Stimulated activated CD8-positive, alpha-beta memory T cell treated with anti-CD3 and anti-CD28 coated beads, Interleukin-7, amount 100 ng/mL, for 48 hours (primary cell): ENCODE data around the gene STK25.
A peak's percentile ranks its signal among the peaks of the same experiment; 100 is the strongest.

Experiments used
- DNase-seq, 2 donors: peaks; one replicate each; pipeline ENCODE4 v3.0.0-alpha.2; 2020; ENCODE audit warnings: low read depth in 1 of 2; ENCODE audit errors: extremely low read depth in 1 of 2

Gene STK25

GRCh38 chr2:241508240-241509154 lies at the start of gene STK25:
Gene STK25 (minus strand): TSS chr2:241508584. CDS start chr2:241508035, 549 bp downstream.
- DNase-seq = peak; percentile 97 to 98

DNA sequence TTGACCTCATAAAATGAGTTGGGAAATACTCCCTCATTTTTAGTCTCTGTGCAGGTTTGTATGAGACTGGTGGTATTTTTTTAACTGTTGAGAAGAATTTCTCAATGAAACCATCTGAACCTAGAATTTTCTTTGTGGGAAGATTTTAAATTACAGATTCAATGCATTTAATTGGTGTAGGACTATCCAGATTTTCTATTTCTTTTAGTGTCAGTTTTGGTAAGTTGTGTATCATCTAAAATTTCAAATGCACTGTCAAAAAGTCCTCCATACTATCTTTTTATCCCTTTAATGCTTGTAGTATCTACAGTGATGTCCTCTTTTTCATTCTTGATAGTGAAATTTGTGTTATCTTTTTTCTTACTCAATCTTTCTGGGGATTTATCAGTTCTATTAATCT lies 48.4 kb upstream of the STK25 start:
- DNase-seq = no peak

GRCh38 chr2:241555711-241556110 lies 47.3 kb upstream of the STK25 start:
- DNase-seq = no peak

- DNase-seq = no peak
These were observed 46.4 kb upstream of the STK25 start for GRCh38 chr2:241554610-241555322.

DNA sequence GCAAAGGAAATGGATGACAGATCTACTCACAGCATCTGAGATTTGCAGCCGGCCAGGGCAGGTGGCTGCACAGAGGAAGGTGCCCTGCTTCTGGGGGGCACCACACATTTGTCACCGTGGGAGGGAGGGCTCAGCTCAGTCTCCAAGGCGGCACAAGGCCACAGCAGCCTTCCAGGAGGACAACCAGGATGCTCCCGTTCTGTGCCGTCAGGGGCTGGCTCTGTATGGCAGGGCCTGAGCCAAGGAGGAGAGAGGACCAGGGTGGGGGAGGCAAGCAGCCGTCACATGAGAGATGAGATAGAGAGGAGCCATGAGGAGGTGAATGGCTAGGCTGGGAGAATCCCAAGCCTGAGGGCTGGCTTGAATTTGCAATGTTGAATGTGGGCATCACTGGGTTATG lies 45.6 kb upstream of the STK25 start:
- no peak for DNase-seq

GRCh38 chr2:241553512-241553830 lies 45.1 kb upstream of the STK25 start:
- no peak for DNase-seq

DNA sequence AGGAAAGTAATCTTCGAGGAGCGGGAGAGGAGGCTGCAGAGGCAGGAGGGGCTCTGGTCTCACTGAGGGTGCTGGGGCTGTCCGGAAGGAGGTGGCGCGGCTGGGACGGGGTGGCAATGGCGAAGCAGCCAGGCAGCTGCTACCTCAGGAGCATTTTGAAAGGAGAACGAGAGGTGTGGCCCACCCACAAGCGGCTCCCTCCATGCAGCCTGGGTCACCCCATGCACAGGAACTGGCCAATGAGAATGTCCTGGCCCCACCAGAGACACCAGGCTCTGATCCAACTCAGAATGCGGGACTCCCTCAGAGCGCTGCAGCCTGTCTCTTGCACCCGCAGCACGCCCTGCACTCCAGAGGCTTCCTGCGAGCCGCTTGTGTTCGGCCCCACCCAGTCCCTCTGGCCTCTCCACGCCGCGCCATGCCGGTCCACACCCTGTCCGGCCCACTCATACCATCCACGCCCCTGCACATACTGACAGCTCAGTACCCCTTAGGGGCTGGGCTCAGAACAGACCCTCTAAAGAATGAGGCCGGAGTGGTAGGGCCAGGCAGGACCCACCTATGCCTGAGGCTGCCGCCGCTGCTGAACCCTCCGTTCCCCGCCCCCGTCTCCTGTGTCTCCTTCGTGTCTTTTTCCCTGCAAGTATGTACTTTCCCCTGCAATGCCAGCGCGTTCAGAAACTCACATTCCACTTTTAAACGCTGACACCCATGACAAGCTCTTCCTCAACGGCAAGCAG lies 43.8 kb upstream of the STK25 start:
- DNase-seq = no peak

GRCh38 chr2:241551599-241551997 lies 43.2 kb upstream of the STK25 start:
- no peak for DNase-seq

- DNase-seq = no peak
These were observed 42.5 kb upstream of the STK25 start for GRCh38 chr2:241550616-241551580.

GRCh38 chr2:241548451-241548835 lies 40.1 kb upstream of the STK25 start:
- DNase-seq = no peak

DNA sequence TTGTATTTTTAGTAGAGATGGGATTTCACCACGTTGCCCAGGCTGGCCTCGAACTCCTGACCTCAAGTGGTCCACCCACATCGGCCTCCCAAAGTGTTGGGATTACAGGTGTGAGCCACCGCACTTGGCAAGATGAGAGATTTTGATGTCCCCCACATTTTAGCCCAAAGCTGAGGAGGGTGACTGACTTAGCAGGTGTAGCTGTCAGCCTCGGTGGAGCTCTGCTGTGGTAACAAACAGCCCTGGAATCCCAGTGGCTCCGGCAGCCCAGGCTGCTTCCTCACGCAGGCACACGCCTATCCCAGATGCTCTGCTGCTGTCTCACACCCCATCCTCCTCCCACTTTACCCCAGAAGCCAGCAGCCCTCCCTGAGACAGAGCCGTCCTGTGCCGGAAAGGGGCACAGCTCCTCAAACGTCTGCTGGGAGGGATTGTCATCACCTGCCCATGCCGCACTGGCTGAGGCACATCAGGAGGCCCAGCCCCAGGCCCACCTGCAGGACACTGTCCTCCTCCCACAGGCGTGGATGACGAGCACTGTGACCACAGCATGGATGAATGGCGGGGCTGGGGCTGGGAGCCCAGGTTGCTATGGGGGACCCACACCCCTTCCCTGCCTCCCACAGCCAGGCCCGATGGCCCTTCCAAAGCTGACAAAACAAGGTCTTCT lies 39.5 kb upstream of the STK25 start:
- no peak for DNase-seq

GRCh38 chr2:241546771-241547498 lies 38.6 kb upstream of the STK25 start:
- no peak for DNase-seq

DNA sequence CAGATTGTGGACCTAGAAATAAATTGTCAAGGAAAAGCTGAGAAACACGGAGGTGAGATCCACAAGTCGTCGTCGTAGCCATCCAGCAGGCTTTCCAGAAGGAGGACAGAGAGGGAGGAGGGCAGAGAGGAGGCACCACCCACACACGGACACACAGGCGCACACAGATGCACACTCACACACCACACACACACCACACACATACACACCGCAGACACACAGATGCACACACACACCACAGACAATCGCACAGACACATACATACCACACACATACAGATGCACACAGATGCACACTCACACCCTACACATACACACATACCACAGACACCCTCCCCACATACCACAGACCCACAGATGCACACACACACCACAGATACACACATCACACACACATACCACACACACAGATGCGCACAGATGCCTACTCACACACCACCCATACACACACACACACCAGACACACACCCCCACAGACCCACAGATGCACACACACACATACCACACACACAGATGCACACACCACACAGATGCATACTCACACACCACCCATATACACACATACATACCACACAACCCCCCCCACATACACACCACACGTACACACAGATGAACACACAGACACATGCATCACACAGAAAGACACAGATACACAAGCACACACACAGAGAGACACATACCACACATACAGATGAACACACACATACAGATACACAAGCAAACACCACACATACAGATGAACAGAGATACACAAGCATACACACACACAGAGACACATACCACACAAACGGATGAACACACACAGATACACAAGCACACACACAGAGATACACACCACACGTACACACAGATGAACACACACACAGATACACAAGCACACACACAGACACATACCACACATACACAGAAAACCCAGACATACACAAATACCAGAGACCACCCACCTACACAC lies 37.4 kb upstream of the STK25 start:
- DNase-seq = no peak

GRCh38 chr2:241545106-241545505 lies 36.7 kb upstream of the STK25 start:
- no peak for DNase-seq

DNA sequence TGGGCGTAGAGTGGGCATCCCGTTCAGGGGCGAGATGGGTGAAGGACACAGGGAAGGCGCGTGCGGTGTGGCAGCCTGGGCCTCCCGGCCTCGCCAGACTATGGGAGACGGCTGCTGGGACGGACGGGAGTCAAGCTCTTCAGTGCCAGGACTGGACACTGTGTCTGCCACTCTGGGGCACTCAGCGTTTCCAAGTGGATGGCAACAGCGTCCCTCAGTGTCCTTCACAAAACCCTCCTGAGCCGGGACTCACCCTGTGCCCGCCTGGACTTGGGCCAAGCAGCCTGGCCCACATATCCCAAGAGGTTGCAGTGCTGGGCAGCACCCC lies 33.9 kb upstream of the STK25 start:
- DNase-seq = no peak

DNA sequence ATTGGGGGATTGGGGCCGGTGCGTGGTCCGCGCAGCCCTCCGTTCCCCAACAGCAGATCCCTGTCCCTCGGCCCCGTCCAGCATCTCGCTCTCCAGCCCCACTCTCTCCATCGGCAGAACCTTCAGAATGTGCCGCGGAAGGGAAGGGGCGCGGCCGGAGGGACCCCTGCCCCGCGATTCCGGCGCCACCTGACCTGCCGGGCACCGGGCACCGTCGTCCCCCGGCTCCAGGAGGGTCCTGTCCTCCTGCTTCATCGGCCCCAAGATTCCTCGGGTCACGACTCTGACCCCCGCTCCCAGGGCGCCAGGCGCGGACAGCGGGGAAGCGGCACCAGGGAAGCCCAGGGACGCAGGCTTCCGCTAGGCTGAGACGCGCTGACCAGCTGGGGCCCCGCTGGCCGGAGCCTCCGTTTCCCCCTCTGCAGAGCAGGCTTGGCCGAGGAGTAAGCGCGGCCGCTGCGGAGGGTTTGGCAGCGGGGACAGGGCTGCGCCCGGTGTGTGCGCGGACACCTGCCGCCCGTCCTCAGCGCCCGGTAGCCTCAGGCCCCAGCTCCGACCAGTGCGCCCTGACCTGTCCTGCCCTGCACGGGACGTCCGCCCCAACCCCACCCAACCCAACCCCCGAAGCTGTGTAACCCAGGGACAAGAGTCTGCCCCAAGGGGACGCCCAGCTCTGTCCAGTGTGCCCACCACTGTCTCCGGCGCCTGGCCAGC lies 33.3 kb upstream of the STK25 start:
- no peak for DNase-seq

DNA sequence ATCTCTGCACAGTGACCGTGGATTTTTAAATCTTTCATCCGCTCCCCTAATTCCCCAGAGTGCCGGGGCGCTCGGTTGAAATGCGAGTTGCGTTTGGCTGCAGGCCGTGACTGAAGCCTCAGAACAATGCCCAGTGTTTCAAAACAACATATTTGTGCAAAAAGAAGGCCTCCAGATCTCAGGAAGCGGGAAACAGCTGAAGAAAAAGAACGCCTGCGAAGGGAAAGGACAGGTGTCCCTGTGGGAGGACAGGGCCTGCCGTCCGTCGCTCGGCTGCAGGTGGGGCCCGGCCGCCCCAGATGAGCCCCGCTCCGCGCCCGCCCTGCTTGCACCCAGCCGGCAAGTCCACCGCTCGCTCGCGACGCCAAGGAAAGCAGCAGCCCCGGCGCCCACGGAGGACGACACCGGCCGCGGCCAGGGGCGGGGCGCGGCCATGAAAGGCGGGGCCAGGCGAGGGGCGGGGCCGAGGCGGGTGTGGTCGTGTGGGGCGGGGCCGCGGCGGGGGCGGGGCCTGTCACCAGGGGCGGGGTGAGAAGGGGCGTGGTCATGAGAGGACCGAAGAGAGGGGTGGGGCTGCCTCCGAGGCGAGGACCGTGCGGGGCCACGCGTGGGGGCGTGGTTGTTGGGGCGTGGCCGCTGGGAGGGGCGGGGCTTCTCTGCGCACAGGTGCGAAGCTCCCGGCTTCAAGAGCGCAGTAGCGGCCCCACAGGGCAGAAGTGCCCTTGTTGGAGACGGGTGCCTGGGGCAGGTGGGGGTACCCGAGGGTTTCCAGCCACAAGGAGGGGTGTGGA lies 32.6 kb upstream of the STK25 start:
- peak; percentile 45 to 46 for DNase-seq
